Mesendoderm (in vitro differentiated cells): ENCODE results near the gene PPFIBP1.
A peak's percentile ranks its signal among the peaks of the same experiment; 100 is the strongest.
"Not testable (repeated sequence)": the region's sequence is repeated elsewhere in the genome, so short reads cannot be mapped to it uniquely, and the experiment has no call there.

Experiments
- DNase-seq: peaks from one replicate; pipeline ENCODE4 v3.0.0; 2013
- H2AK5ac ChIP-seq: 2 replicates; pipeline ENCODE4 v1.6.1; 2013; ENCODE audit warnings: low read length, inconsistent platforms
- H2BK120ac ChIP-seq: 2 replicates; pipeline ENCODE4 v1.6.1; 2013; ENCODE audit warnings: low read depth, mild to moderate bottlenecking, low read length, moderate library complexity, mixed read lengths
- H2BK15ac ChIP-seq: replicated peaks from 2 replicates; pipeline ENCODE4 v1.6.1; 2013; ENCODE audit warnings: low read depth, mild to moderate bottlenecking, moderate library complexity
- H2BK5ac ChIP-seq: 2 replicates; pipeline ENCODE4 v1.6.1; 2013; ENCODE audit warnings: low read length, inconsistent platforms
- H3K18ac ChIP-seq: 2 replicates; pipeline ENCODE4 v1.6.1; 2013; ENCODE audit warnings: mild to moderate bottlenecking, low read length, mixed read lengths
- H3K23ac ChIP-seq: one replicate; pipeline ENCODE4 v1.6.1; 2013; ENCODE audit warnings: low read length
- H3K27ac ChIP-seq: 2 replicates; pipeline ENCODE4 v1.5.1; 2013; ENCODE audit warnings: low read depth, mild to moderate bottlenecking, inconsistent platforms, low read length, moderate library complexity
- H3K27me3 ChIP-seq: 2 replicates; pipeline ENCODE4 v1.6.1; 2013; ENCODE audit warnings: low read length, control low read depth, mild to moderate bottlenecking, inconsistent platforms; ENCODE audit not compliant: insufficient read depth, poor library complexity
- H3K36me3 ChIP-seq: 2 replicates; pipeline ENCODE4 v1.6.1; 2013; ENCODE audit warnings: low read length, inconsistent platforms; ENCODE audit not compliant: control insufficient read depth, insufficient read depth
- H3K4ac ChIP-seq: one replicate; pipeline ENCODE4 v1.6.1; 2013; ENCODE audit warnings: low read depth, mild to moderate bottlenecking, low read length, moderate library complexity
- H3K4me1 ChIP-seq: 2 replicates; pipeline ENCODE4 v1.6.1; 2013; ENCODE audit warnings: low read depth, low read length, inconsistent platforms; ENCODE audit not compliant: control insufficient read depth
- H3K4me2 ChIP-seq: 2 replicates; pipeline ENCODE4 v1.6.1; 2013; ENCODE audit warnings: low read length
- H3K4me3 ChIP-seq: 2 replicates; pipeline ENCODE4 v1.5.1; 2013; ENCODE audit warnings: mild to moderate bottlenecking, low read length
- H3K56ac ChIP-seq: one replicate; pipeline ENCODE4 v1.6.1; 2013; ENCODE audit warnings: low read length
- H3K79me1 ChIP-seq: 2 replicates; pipeline ENCODE4 v1.6.1; 2013; ENCODE audit warnings: low read length, inconsistent platforms
- H3K79me2 ChIP-seq: 2 replicates; pipeline ENCODE4 v1.6.1; 2013; ENCODE audit warnings: mild to moderate bottlenecking, low read length; ENCODE audit not compliant: control insufficient read depth, insufficient read depth
- H3K9ac ChIP-seq: 2 replicates; pipeline ENCODE4 v1.6.1; 2013; ENCODE audit warnings: low read length, inconsistent platforms
- H4K5ac ChIP-seq: one replicate; pipeline ENCODE4 v1.6.1; 2013; ENCODE audit warnings: low read length
- H4K8ac ChIP-seq: one replicate; pipeline ENCODE4 v1.6.1; 2013; ENCODE audit warnings: low read depth, mild to moderate bottlenecking, control low read depth, low read length, moderate library complexity
- WGBS: extraction: QIAGEN DNeasy Blood & Tissue Kit; methylation state at CpG from one replicate; pipeline ENCODE4 v1.1.7; 2013; ENCODE audit warnings: low lambda C conversion rate, missing lambda C conversion rate; ENCODE audit not compliant: insufficient coverage; ENCODE audit errors: extremely low coverage; 5-methylcytosine and 5-hydroxymethylcytosine counted together

PPFIBP1 gene

GRCh38 chr12:27583057-27583797 lies 59.2 kb downstream of the PPFIBP1 start:
- DNase-seq: no peak
- H3K79me2 ChIP-seq: peaks cover 10% of the 10 kb centered on the region
- H4K8ac ChIP-seq: no peak overlapping the region
- no peak overlapping the region for H3K4ac ChIP-seq
- H3K23ac ChIP-seq: no peak overlapping the region
- WGBS: no CpG with 5 or more reads among the region's 3 CpGs
- H2BK120ac ChIP-seq: no peak overlapping the region
- H3K79me1 ChIP-seq: peaks cover 14% of the 10 kb centered on the region
- no peak overlapping the region for H2AK5ac ChIP-seq
- H3K27me3 ChIP-seq: no peaks in the 10 kb centered on the region
- no peaks in the 10 kb centered on the region for H3K36me3 ChIP-seq
- H2BK5ac ChIP-seq: no peak overlapping the region
- no peak overlapping the region for H3K4me2 ChIP-seq
- H3K9ac ChIP-seq: no peak overlapping the region
- H3K4me1 ChIP-seq: no peaks in the 10 kb centered on the region
- H3K4me3 ChIP-seq: no peak overlapping the region
- H3K56ac ChIP-seq: no peak overlapping the region
- H4K5ac ChIP-seq: no peak overlapping the region
- no peak overlapping the region for H3K18ac ChIP-seq
- no peak overlapping the region for H2BK15ac ChIP-seq
- no peak overlapping the region for H3K27ac ChIP-seq

GRCh38 chr12:27583981-27584380 lies 60.0 kb downstream of the PPFIBP1 start:
- H3K27ac ChIP-seq: no peak overlapping the region
- no peak overlapping the region for H4K5ac ChIP-seq
- no peak overlapping the region for H3K4ac ChIP-seq
- no peak overlapping the region for H2BK15ac ChIP-seq
- no peak overlapping the region for H3K56ac ChIP-seq
- H2AK5ac ChIP-seq: no peak overlapping the region
- H4K8ac ChIP-seq: no peak overlapping the region
- H3K23ac ChIP-seq: no peak overlapping the region
- H3K4me3 ChIP-seq: no peak overlapping the region
- H2BK5ac ChIP-seq: no peak overlapping the region
- H3K9ac ChIP-seq: no peak overlapping the region
- no peaks in the 10 kb centered on the region for H3K27me3 ChIP-seq
- H3K79me2 ChIP-seq: peaks cover 10% of the 10 kb centered on the region
- peaks cover 14% of the 10 kb centered on the region for H3K79me1 ChIP-seq
- H3K4me1 ChIP-seq: no peaks in the 10 kb centered on the region
- no peak overlapping the region for H2BK120ac ChIP-seq
- no peaks in the 10 kb centered on the region for H3K36me3 ChIP-seq
- H3K18ac ChIP-seq: no peak overlapping the region
- WGBS: no CpG with 5 or more reads among the region's 6 CpGs
- no peak for DNase-seq
- H3K4me2 ChIP-seq: no peak overlapping the region

GRCh38 chr12:27585739-27586265 lies 61.8 kb downstream of the PPFIBP1 start:
- H2BK120ac ChIP-seq: no peak overlapping the region
- H3K23ac ChIP-seq: no peak overlapping the region
- H3K27me3 ChIP-seq: no peaks in the 10 kb centered on the region
- no peak overlapping the region for H3K4ac ChIP-seq
- H3K18ac ChIP-seq: no peak overlapping the region
- no peak overlapping the region for H2AK5ac ChIP-seq
- no peak overlapping the region for H3K4me3 ChIP-seq
- H3K79me1 ChIP-seq: peaks cover 14% of the 10 kb centered on the region
- H4K5ac ChIP-seq: no peak overlapping the region
- H2BK5ac ChIP-seq: no peak overlapping the region
- no peak overlapping the region for H3K56ac ChIP-seq
- H3K4me2 ChIP-seq: no peak overlapping the region
- H3K27ac ChIP-seq: no peak overlapping the region
- no peak overlapping the region for H2BK15ac ChIP-seq
- DNase-seq: no peak
- H3K4me1 ChIP-seq: no peaks in the 10 kb centered on the region
- no peak overlapping the region for H3K9ac ChIP-seq
- no CpG with 5 or more reads among the region's 3 CpGs for WGBS
- no peak overlapping the region for H4K8ac ChIP-seq
- H3K79me2 ChIP-seq: peaks cover 10% of the 10 kb centered on the region
- no peaks in the 10 kb centered on the region for H3K36me3 ChIP-seq

- H4K5ac ChIP-seq, H2BK120ac ChIP-seq, H2BK15ac ChIP-seq, H3K4me1 ChIP-seq, H4K8ac ChIP-seq, H2BK5ac ChIP-seq, H3K4me3 ChIP-seq, H3K27ac ChIP-seq, H3K18ac ChIP-seq, H3K4ac ChIP-seq, DNase-seq, H2AK5ac ChIP-seq, H3K27me3 ChIP-seq, H3K79me2 ChIP-seq, H3K9ac ChIP-seq, H3K56ac ChIP-seq, H3K4me2 ChIP-seq, H3K23ac ChIP-seq, H3K36me3 ChIP-seq: not testable (repeated sequence)
- WGBS: no CpG with 5 or more reads among the region's 2 CpGs
- peaks cover 17% of the 10 kb centered on the region for H3K79me1 ChIP-seq
Measured at GRCh38 chr12:27588075-27588730, 64.2 kb downstream of the PPFIBP1 start.

- Histone ChIP-seq H4K5ac (no peak overlapping the region), H3K79me2 (peaks cover 10% of the 10 kb centered on the region), H2AK5ac (no peak overlapping the region), H3K4me1 (peaks cover 3% of the 10 kb centered on the region), H2BK5ac (no peak overlapping the region), H3K27ac (no peak overlapping the region), H4K8ac (no peak overlapping the region), H3K18ac (no peak overlapping the region), H3K4ac (no peak overlapping the region), H2BK120ac (no peak overlapping the region), H3K56ac (no peak overlapping the region), H3K4me2 (no peak overlapping the region), H3K23ac (no peak overlapping the region), H3K36me3 (no peaks in the 10 kb centered on the region), H3K4me3 (no peak overlapping the region), H3K79me1 (peaks cover 19% of the 10 kb centered on the region), H3K27me3 (no peaks in the 10 kb centered on the region), H2BK15ac (no peak overlapping the region), H3K9ac (no peak overlapping the region)
- DNase-seq: peak; percentile 29
- no CpG with 5 or more reads among the region's 4 CpGs for WGBS
Measured at GRCh38 chr12:27588776-27589175, 64.8 kb downstream of the PPFIBP1 start.
